Measurements from ENCODE around the gene CETP. TPM values are rescaled to one million over a fixed set of nuclear protein-coding genes. Genes with fewer than 3 reads are reported as not detected.

CETP gene
- total and polyA plus RNA-seq, 9 of the 15 experiments (the other 6 are each of a cell fraction or from before 2014, with no cell fraction given) = 0.07 to 0.11 TPM; not detected in 7

- TF ChIP-seq, protein P1, sequence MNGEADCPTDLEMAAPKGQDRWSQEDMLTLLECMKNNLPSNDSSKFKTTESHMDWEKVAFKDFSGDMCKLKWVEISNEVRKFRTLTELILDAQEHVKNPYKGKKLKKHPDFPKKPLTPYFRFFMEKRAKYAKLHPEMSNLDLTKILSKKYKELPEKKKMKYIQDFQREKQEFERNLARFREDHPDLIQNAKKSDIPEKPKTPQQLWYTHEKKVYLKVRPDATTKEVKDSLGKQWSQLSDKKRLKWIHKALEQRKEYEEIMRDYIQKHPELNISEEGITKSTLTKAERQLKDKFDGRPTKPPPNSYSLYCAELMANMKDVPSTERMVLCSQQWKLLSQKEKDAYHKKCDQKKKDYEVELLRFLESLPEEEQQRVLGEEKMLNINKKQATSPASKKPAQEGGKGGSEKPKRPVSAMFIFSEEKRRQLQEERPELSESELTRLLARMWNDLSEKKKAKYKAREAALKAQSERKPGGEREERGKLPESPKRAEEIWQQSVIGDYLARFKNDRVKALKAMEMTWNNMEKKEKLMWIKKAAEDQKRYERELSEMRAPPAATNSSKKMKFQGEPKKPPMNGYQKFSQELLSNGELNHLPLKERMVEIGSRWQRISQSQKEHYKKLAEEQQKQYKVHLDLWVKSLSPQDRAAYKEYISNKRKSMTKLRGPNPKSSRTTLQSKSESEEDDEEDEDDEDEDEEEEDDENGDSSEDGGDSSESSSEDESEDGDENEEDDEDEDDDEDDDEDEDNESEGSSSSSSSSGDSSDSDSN (IDR thresholded peaks at IDR 0.05; ENCODE audit: borderline replicate concordance in 1 of 2, low read depth in 2 of 2, low read length in 2 of 2) = no peak
- TF ChIP-seq XRCC3 (IDR thresholded peaks at IDR 0.05) (no peak), RAD51 (IDR thresholded peaks at IDR 0.05; ENCODE audit: borderline replicate concordance, low read depth) (no peak), NFE2L1 (tag; IDR thresholded peaks at IDR 0.05; ENCODE audit: borderline replicate concordance, low read depth) (no peak), PPARD (CRISPR knock-in tag; IDR thresholded peaks at IDR 0.05) (no peak), DMBX1 (CRISPR knock-in tag; IDR thresholded peaks at IDR 0.05; ENCODE audit: borderline replicate concordance) (0 out of 2 replicates have a peak, but pooled peaks have one; percentile 21), STAT5A (IDR thresholded peaks at IDR 0.05; ENCODE audit: borderline replicate concordance, low read length) (no peak), HCFC1 (IDR thresholded peaks at IDR 0.05; ENCODE audit: low read depth, low read length) (no peak; the same call in 1 of the 2 replicates), RREB1 (CRISPR knock-in tag; IDR thresholded peaks at IDR 0.05) (no peak), TAF9B (IDR thresholded peaks at IDR 0.05; ENCODE audit: partially characterized antibody) (peak; percentile 38)
- TF ChIP-seq, protein P2, sequence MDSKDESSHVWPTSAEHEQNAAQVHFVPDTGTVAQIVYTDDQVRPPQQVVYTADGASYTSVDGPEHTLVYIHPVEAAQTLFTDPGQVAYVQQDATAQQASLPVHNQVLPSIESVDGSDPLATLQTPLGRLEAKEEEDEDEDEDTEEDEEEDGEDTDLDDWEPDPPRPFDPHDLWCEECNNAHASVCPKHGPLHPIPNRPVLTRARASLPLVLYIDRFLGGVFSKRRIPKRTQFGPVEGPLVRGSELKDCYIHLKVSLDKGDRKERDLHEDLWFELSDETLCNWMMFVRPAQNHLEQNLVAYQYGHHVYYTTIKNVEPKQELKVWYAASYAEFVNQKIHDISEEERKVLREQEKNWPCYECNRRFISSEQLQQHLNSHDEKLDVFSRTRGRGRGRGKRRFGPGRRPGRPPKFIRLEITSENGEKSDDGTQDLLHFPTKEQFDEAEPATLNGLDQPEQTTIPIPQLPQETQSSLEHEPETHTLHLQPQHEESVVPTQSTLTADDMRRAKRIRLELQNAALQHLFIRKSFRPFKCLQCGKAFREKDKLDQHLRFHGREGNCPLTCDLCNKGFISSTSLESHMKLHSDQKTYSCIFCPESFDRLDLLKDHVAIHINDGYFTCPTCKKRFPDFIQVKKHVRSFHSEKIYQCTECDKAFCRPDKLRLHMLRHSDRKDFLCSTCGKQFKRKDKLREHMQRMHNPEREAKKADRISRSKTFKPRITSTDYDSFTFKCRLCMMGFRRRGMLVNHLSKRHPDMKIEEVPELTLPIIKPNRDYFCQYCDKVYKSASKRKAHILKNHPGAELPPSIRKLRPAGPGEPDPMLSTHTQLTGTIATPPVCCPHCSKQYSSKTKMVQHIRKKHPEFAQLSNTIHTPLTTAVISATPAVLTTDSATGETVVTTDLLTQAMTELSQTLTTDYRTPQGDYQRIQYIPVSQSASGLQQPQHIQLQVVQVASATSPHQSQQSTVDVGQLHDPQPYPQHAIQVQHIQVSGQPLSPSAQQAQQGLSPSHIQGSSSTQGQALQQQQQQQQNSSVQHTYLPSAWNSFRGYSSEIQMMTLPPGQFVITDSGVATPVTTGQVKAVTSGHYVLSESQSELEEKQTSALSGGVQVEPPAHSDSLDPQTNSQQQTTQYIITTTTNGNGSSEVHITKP (IDR thresholded peaks at IDR 0.05; ENCODE audit: partially characterized antibody) = no peak
- TF ChIP-seq, protein P3, sequence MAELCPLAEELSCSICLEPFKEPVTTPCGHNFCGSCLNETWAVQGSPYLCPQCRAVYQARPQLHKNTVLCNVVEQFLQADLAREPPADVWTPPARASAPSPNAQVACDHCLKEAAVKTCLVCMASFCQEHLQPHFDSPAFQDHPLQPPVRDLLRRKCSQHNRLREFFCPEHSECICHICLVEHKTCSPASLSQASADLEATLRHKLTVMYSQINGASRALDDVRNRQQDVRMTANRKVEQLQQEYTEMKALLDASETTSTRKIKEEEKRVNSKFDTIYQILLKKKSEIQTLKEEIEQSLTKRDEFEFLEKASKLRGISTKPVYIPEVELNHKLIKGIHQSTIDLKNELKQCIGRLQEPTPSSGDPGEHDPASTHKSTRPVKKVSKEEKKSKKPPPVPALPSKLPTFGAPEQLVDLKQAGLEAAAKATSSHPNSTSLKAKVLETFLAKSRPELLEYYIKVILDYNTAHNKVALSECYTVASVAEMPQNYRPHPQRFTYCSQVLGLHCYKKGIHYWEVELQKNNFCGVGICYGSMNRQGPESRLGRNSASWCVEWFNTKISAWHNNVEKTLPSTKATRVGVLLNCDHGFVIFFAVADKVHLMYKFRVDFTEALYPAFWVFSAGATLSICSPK (IDR thresholded peaks at IDR 0.05; ENCODE audit: borderline replicate concordance) = no peak
These were observed 2.7 kb downstream of the CETP start (continued) for GRCh38 chr16:56964243-56965148.

Data from K562 (cell line).